CD14-positive monocyte (primary cell): Measurements from ENCODE around the gene EPS8L3. TPM values are rescaled to one million over a fixed set of nuclear protein-coding genes. Genes with fewer than 3 reads are reported as not detected.

Experiments used
- DNase-seq, 3 donors: peaks; one replicate each; pipeline ENCODE4 v3.0.0-alpha.2; 2011 to 2022
- H2AFZ ChIP-seq: 2 replicates; pipeline ENCODE4 v1.6.0; 2012; ENCODE audit warnings: mild to moderate bottlenecking, low read depth, low read length, inconsistent platforms; ENCODE audit not compliant: insufficient read depth, poor library complexity, severe bottlenecking
- H3K27ac ChIP-seq, 2 donors: 1 replicate in 1 of 2; 2 replicates in 1 of 2; pipeline ENCODE4 v1.5.1; 2012 to 2013; ENCODE audit warnings: low read length in 2 of 2, control low read depth in 1 of 2, inconsistent platforms in 1 of 2, low read depth in 1 of 2, mild to moderate bottlenecking in 1 of 2
- H3K27me3 ChIP-seq, 2 donors: one replicate each; pipeline versions ENCODE4 v1.6.0 to v1.6.1; 2011 to 2013; ENCODE audit warnings: low read length in 2 of 2; ENCODE audit not compliant: control insufficient read depth in 2 of 2, insufficient read depth in 2 of 2
- H3K36me3 ChIP-seq, 2 donors: replicated peaks in 1 of 2; 1 replicate in 1 of 2; 2 replicates in 1 of 2; pipeline versions ENCODE4 v1.5.1 to v1.6.1; 2012 to 2013; ENCODE audit warnings: low read length in 2 of 2, control low read depth in 1 of 2, inconsistent platforms in 1 of 2, mild to moderate bottlenecking in 1 of 2; ENCODE audit not compliant: insufficient read depth in 2 of 2, control insufficient read depth in 1 of 2
- H3K4me1 ChIP-seq, 2 donors: 1 replicate in 1 of 2; 2 replicates in 1 of 2; pipeline versions ENCODE4 v1.5.1 to v1.6.1; 2012 to 2013; ENCODE audit warnings: low read length in 2 of 2, control low read depth in 1 of 2, inconsistent platforms in 1 of 2, mild to moderate bottlenecking in 1 of 2, moderate library complexity in 1 of 2; ENCODE audit not compliant: insufficient read depth in 2 of 2, control insufficient read depth in 1 of 2
- H3K4me2 ChIP-seq: replicated peaks from 2 replicates; pipeline ENCODE3; 2012; ENCODE audit warnings: low read length, moderate library complexity, mild to moderate bottlenecking; ENCODE audit not compliant: poor library complexity, severe bottlenecking; ENCODE audit errors: extremely low read depth
- H3K4me3 ChIP-seq, 3 experiments: fragments of 200-600 bp in 1 of 3; sonication (generic) in 1 of 3; replicated peaks in 1 of 3; 1 replicate in 2 of 3; 2 replicates in 1 of 3; pipeline ENCODE4 v1.5.1; 2011 to 2013; ENCODE audit warnings: low read length in 3 of 3, mild to moderate bottlenecking in 3 of 3, control low read depth in 2 of 3, low read depth in 2 of 3, inconsistent platforms in 1 of 3, moderate library complexity in 1 of 3
- H3K79me2 ChIP-seq: 2 replicates; pipeline ENCODE4 v1.6.0; 2012; ENCODE audit warnings: mild to moderate bottlenecking, control low read depth, inconsistent platforms, low read length, moderate library complexity; ENCODE audit not compliant: insufficient read depth
- H3K9ac ChIP-seq: 2 replicates; pipeline ENCODE4 v1.6.0; 2017; ENCODE audit warnings: low read length, mild to moderate bottlenecking; ENCODE audit not compliant: insufficient read depth, poor library complexity, severe bottlenecking
- H3K9me3 ChIP-seq, 2 donors: replicated peaks in 1 of 2; 1 replicate in 1 of 2; 2 replicates in 1 of 2; pipeline versions ENCODE4 v1.5.1 to v1.6.1; 2012 to 2013; ENCODE audit warnings: low read length in 2 of 2, control low read depth in 1 of 2; ENCODE audit not compliant: control insufficient read depth in 1 of 2, insufficient read depth in 1 of 2
- H4K20me1 ChIP-seq: 2 replicates; pipeline ENCODE4 v1.6.0; 2012; ENCODE audit warnings: mild to moderate bottlenecking, low read length, control low read depth, moderate library complexity; ENCODE audit not compliant: insufficient read depth
- H3K27ac Mint-ChIP-seq, 7 donors: one replicate each; pipeline ENCODE4 v1.8.0; 2020; ENCODE audit warnings: mild to moderate bottlenecking in 7 of 7, mixed read lengths in 7 of 7, moderate library complexity in 6 of 7, inconsistent platforms in 2 of 7
- H3K27me3 Mint-ChIP-seq, 3 donors: one replicate each; pipeline ENCODE4 v1.8.0; 2021 to 2022; ENCODE audit warnings: low read depth in 3 of 3, mild to moderate bottlenecking in 3 of 3, mixed read lengths in 3 of 3, moderate library complexity in 3 of 3, inconsistent platforms in 1 of 3
- H3K36me3 Mint-ChIP-seq, 2 donors: one replicate each; pipeline ENCODE4 v1.8.0; 2020; ENCODE audit warnings: mixed read lengths in 2 of 2, inconsistent platforms in 1 of 2, mild to moderate bottlenecking in 1 of 2
- H3K4me1 Mint-ChIP-seq: one replicate; pipeline ENCODE4 v1.8.0; 2020; ENCODE audit warnings: mild to moderate bottlenecking, mixed read lengths
- H3K4me3 Mint-ChIP-seq, 2 donors: one replicate each; pipeline ENCODE4 v1.8.0; 2020; ENCODE audit warnings: mild to moderate bottlenecking in 2 of 2, mixed read lengths in 2 of 2, moderate library complexity in 1 of 2
- H3K9me3 Mint-ChIP-seq, 7 donors: one replicate each; pipeline ENCODE4 v1.8.0; 2020 to 2022; ENCODE audit warnings: mixed read lengths in 7 of 7, mild to moderate bottlenecking in 6 of 7, moderate library complexity in 6 of 7, inconsistent platforms in 2 of 7
- CTCF ChIP-seq: fragments of 200-600 bp; IDR thresholded peaks from one replicate; pipeline ENCODE4 v1.8.0; 2022; ENCODE audit warnings: antibody characterized with exemption, mild to moderate bottlenecking
- WGBS: methylation state at CpG from one replicate; pipeline ENCODE4 v1.1.5; 2013; ENCODE audit warnings: missing lambda C conversion rate; ENCODE audit not compliant: insufficient coverage; 5-methylcytosine and 5-hydroxymethylcytosine counted together
- intact Hi-C, 2 donors: fragments of 100-400 bp; cut with micrococcal nuclease; formaldehyde crosslinking; loops; one replicate each; pipeline versions ENCODE4 v1.15.0 to v1.15.1; 2023
- polyA plus RNA-seq, 3 donors: library from polyadenylated mRNA; depleted of rRNA in 1 of 3; unstranded in 2 of 3; stranded (reverse) in 1 of 3; fragments of 300-500 nt in 2 of 3; fragments of >200 nt in 1 of 3; fragmentation: Illumina TruSeq in 2 of 3; gene quantifications; 1 replicate in 2 of 3; 2 replicates in 1 of 3; pipeline ENCODE4 v1.2.3, GENCODE V29; 2012 to 2021

The EPS8L3 gene
- polyA plus RNA-seq, 3 donors = not detected

- H3K4me3 ChIP-seq = no peak overlapping the region
- H3K4me3 Mint-ChIP-seq = no peak overlapping the region
- intact Hi-C loops = no loop called here
These were observed 39.3 kb upstream of the EPS8L3 start for GRCh38 chr1:109802901-109803561.

More at GRCh38 chr1:109802901-109803561, 39.3 kb upstream of the EPS8L3 start:
- Histone ChIP-seq H3K79me2 (no peaks in the 10 kb centered on the region), H2AFZ (no peak overlapping the region), H3K4me2 (no peak overlapping the region), H3K4me1 (peaks cover 8% of the 10 kb centered on the region in 2 donors), H3K9ac (no peak overlapping the region), H3K36me3 (no peaks in the 10 kb centered on the region), H4K20me1 (no peaks in the 10 kb centered on the region), H3K27me3 (no peaks in the 10 kb centered on the region), H3K9me3 (no peaks in the 10 kb centered on the region), H3K27ac (no peak overlapping the region)
- Mint-ChIP-seq H3K27me3 (peaks cover 0 to 4% (median 2%) of the 10 kb centered on the region in 3 donors), H3K4me1 (peaks cover 14% of the 10 kb centered on the region), H3K9me3 (peaks cover 0 to 2% (median 0%) of the 10 kb centered on the region in 7 donors), H3K27ac (no peak overlapping the region), H3K36me3 (no peaks in the 10 kb centered on the region)
- WGBS = 83% methylated on average over 1 of the region's 5 CpGs
- no peak for TF ChIP-seq CTCF
- DNase-seq = no peak
